Islet precursor cell (in vitro differentiated cells): ENCODE measurements around the gene TCF23.
"Not testable (repeated sequence)": the region's sequence is repeated elsewhere in the genome, so short reads cannot be mapped to it uniquely, and the experiment has no call there.

Source experiments
- DNase-seq: peaks from one replicate; pipeline ENCODE4 v3.0.0-alpha.2; 2018

TCF23 gene

GRCh38 chr2:27148801-27149439, at the start of gene TCF23:
Gene TCF23, plus strand, starts transcription at chr2:27149004. Its CDS starts 130 bp downstream, at chr2:27149134.
- no peak for DNase-seq

DNA sequence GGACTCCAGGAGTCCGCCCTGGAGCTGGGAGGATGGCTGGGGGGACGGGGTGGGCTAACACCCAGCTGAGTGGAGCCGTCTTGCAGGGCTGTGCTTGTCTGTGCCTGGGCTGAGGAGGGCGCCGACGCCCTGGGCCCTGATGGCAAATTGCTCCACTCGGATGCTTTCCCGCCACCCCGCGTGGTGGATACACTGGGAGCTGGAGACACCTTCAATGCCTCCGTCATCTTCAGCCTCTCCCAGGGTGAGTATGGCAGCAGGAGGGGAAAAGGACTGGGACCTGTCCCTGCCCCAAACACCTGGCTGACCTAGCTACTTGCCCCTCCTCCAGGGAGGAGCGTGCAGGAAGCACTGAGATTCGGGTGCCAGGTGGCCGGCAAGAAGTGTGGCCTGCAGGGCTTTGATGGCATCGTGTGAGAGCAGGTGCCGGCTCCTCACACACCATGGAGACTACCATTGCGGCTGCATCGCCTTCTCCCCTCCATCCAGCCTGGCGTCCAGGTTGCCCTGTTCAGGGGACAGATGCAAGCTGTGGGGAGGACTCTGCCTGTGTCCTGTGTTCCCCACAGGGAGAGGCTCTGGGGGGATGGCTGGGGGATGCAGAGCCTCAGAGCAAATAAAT, 49.4 kb upstream of the TCF23 start:
- no peak for DNase-seq

GRCh38 chr2:27100036-27100435, 48.8 kb upstream of the TCF23 start:
- DNase-seq = no peak

DNA sequence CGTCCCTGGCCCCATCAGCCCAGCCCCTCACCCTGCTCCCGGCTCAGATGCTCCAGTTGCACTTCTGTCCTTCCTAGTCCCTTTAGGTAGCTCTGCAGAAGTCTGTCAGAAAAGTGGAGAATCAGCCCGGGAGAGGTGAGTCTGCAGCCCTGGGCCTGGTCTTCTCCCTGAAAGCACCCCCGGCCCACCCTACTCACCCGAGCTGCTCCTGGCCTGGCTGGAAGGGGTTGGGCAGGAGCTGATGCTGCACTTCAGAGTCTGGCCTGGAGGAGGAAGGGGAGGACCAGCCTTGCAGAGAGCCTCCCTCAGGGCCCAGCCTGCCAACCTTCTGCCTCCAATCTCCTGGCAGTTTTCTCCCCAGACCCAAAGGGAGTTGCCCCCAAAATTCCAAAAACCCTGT, 46.5 kb upstream of the TCF23 start:
- DNase-seq = no peak

- DNase-seq = no peak
Observed at GRCh38 chr2:27105981-27106380, 42.8 kb upstream of the TCF23 start.

GRCh38 chr2:27108221-27108620, 40.6 kb upstream of the TCF23 start:
- DNase-seq = no peak

GRCh38 chr2:27109083-27109482, 39.7 kb upstream of the TCF23 start:
- no peak for DNase-seq

DNA sequence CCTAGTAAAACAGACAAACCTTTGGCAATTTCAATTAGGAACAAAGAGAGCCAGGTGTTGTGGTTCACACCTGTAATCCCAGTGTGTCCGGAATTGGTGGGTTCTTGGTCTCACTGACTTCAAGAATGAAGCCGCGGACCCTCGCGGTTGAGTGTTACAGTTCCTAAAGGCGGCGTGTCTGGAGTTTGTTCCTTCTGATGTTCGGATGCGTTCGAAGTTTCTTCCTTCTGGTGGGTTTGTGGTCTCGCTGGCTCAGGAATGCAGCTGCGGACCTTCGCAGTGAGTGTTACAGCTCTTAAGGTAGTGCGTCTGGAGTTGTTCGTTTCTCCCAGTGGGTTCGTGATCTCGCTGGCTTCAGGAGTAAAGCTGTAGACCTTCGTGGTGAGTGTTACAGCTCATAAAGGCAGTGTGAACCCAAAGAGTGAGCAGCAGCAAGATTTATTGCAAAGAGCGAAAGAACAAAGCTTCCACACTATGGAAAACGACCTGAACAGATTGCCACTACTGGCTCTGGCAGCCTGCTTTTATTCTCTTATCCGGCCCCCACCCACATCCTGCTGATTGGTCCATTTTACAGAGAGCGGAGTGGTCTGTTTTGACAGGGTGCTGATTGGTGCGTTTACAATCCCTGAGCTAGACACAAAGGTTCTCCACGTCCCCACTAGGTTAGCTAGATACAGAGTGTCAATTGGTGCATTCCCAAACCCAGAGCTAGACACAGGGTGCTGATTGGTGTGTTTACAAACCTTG, 38.0 kb upstream of the TCF23 start:
- DNase-seq = not testable (repeated sequence)

DNA sequence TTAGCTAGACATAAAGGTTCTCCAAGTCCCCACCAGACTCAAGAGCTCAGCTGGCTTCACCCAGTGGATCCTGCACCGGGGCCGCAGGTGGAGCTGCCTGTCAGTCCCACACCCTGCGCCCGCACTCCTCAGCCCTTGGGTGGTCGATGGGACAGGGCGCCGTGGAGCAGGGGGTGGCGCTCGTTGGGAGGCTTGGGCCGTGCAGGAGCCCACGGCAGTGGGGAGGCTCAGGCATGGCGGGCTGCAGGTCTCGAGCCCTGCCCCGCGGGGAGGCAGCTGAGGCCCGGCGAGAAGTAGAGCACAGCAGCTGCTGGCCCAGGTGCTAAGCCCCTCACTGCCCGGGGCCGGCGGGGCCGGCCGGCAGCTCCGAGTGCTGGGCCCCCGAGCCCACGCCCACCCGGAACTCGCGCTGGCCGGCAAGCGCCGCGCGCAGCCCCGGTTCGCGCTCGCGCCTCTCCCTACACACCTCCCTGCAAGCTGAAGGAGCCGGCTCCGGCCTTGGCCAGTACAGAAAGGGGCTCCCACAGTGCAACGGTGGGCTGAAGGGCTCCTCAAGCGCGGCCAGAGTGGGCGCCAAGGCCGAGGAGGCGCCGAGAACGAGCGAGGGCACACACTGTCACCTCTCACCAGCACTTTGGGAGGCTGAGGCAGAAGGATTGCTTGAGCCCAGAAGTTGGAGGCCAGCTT, 37.3 kb upstream of the TCF23 start:
- not testable (repeated sequence) for DNase-seq

- DNase-seq = no peak
Observed at GRCh38 chr2:27115519-27115918, 33.3 kb upstream of the TCF23 start.

DNA sequence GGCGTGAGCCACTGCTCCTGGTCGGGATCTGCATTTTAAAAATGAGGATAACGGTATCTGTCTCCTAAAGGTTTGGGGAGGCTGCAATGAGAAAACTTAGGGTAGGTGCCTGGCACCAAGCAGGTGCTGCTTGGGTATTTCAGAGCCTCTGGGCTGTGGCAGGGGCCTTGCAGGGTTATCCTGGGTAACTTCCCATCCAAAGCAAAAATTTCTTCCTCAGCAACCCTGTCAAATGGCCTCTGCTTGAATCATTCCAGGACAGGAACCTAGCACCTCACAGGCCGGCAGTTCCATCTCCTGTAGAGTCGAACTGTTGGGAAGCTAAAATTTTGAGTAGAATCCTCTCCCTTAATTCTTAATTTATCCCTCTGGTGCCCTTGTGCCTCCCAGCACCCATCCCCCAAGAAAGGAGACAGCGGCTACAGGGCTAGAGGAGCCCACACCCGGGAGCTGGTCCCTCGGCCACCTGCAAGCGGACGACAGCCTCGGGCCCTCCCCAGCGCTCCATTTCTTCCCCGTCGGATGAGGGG, 30.7 kb upstream of the TCF23 start:
- no peak for DNase-seq

GRCh38 chr2:27118525-27119329, 30.1 kb upstream of the TCF23 start, which contains the start of gene CGREF1:
Gene CGREF1, minus strand, starts transcription at chr2:27119128. Its CDS starts 14,762 bp downstream, at chr2:27104366.
- DNase-seq = no peak

DNA sequence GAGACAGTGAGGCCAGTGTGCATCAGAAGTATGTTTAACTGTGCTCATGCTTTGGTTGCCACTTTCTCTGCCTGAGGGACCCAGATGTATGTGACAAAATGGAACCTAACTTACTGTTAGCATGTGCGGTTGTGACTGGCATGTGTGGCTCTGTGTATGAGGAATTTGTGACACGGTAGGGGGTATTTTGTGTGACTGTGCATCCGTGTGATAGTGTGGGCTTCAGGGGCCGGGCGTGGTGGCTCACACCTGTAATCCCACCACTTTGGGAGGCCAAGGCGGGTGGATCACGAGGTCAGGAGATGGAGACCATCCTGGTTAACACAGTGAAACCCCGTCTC, 29.5 kb upstream of the TCF23 start:
- not testable (repeated sequence) for DNase-seq

- DNase-seq = no peak
Observed at GRCh38 chr2:27121906-27122305, 26.9 kb upstream of the TCF23 start.

- no peak for DNase-seq
Observed at GRCh38 chr2:27122791-27123190, 26.0 kb upstream of the TCF23 start.

GRCh38 chr2:27123302-27124150, 25.3 kb upstream of the TCF23 start, which contains the start of gene ABHD1:
Gene ABHD1, plus strand, starts transcription at chr2:27123815. Its CDS starts 134 bp downstream, at chr2:27123949.
- DNase-seq = peak; percentile 74

- no peak for DNase-seq
Observed at GRCh38 chr2:27125104-27125503, 23.7 kb upstream of the TCF23 start.

DNA sequence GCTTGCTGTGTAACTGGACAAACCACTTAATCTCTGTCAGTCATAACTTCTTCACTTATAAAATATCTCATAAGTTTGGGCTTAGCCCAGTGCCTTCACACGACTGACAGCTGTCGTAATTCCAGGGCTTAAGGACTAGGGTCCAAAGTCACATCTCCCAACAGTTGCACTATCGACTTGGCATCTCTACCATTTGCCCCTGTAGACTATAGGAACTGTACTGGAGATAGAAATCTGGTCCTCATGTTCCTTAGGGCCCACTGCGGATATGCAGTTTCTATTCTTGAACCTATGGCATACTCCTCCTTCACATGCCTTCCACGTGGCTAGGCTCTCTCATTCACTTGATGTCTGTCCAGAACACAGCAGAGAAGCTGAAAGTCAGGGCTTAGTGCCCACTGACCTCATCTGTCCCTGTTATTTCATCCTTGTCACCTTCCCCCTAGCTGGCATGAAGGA, 22.5 kb upstream of the TCF23 start:
- DNase-seq = no peak

DNA sequence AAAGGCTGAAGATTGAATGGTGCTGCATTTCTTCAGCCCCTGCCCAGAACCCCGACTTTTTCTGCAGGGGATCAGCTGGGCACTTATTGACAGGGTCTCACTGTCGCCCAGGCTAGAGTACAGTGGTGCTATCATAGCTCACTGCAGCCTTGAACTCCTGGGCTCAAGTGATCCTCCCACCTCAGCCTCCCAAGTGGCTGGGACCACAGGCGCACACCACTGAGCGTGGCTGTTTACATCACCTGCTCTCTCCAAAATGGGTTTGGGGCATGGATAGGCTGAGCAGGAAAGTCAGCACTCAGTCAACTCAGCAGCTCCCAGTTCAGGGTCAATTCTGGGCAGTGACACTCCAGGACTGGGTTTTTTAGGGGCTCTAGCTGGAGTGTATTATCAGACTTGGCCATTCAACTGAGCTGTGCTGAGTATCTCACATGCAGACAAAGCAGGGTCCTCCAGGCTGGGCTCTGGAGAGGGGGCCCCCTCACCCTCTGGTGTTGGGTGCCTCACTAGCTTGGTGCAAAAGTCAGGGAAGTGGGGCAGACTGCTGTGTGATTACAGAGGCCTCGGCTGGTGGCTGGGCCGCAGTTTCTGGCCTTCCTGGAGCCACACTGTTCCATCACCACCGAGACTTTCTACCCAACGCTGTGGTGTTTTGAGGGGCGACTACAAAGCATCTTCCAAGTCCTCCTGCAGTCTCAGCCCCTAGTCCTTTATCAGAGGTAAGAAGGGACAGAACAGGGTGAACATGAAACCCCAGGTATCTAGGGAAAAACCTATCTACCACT, 20.7 kb upstream of the TCF23 start:
- no peak for DNase-seq
